Left hindlimb (tissue), 1 donor: ENCODE data around the gene CKMT1A.
"Not testable (repeated sequence)": the region's sequence is repeated elsewhere in the genome, so short reads cannot be mapped to it uniquely, and the experiment has no call there.

Source experiments
- DNase-seq: peaks from one replicate; pipeline ENCODE4 v3.0.0-alpha.2; 2018

The CKMT1A gene

GRCh38 chr15:43693148-43694022 is at the start of gene CKMT1A:
CKMT1A (plus strand) TSS chr15:43693859; CDS start chr15:43694051, 192 bp downstream.
- not testable (repeated sequence) for DNase-seq

DNA sequence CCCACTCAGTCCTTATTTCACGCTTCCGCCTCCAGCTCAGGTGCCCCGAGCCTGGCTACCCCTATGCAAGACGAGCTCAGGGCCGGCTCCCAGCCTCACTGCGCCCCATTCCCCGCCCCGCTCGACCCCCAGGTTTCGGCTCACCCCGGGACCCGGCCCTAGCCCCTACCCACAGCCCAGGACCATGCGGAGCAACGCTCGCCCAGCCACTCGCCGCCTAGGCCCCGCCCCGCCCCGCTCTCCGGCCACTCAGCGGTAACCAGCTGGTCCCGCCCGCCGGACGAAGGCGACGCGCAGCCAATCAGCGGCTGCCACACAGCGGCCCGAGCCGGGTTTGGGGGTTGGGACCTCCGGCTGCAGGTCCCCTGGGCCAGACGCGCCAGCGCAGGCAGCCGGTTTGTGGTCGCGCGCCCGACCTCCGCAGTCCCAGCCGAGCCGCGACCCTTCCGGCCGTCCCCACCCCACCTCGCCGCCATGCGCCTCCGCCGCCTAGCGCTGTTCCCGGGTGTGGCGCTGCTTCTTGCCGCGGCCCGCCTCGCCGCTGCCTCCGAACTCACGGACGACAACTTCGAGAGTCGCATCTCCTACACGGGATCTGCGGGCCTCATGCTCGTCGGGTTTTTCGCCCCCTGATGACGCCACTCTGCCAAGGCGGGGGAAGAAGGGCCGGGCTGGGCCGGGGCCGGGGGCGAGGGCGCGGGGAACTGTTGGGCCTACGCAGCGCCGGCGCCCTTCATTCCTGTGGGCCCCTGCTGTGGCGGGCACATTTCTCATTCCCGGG is 44.8 kb upstream of the CKMT1A start, which contains the start of gene CATSPER2:
Gene CATSPER2, minus strand, starts transcription at position 196 of the 781 bp plus-strand sequence. CDS start 783 bp downstream, outside the sequence.
- no peak for DNase-seq

GRCh38 chr15:43649430-43649926 is 44.2 kb upstream of the CKMT1A start:
- not testable (repeated sequence) for DNase-seq

GRCh38 chr15:43659727-43660126 is 33.9 kb upstream of the CKMT1A start:
- DNase-seq = not testable (repeated sequence)

- DNase-seq = not testable (repeated sequence)
Observed at GRCh38 chr15:43662293-43662692, 31.4 kb upstream of the CKMT1A start.

DNA sequence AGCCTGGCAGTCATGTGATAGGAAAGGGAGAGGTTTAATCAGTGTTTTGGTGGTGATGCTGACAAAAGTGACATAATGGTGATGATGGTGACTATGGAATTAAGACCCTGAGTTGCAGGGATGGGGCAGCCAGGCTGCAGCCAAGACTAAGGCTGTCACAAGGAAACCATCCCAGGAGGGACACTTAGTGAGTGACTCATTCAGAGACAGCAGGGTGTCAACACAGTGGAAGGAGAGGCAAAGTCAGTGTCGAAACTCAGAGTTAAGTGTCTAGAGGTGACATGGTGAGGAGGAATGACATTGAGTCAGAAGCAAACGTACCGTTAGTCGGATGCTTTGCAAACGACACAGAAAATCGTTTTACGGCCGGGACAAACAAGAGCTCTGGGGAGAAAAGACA is 30.3 kb upstream of the CKMT1A start:
- DNase-seq = not testable (repeated sequence)

- not testable (repeated sequence) for DNase-seq
Observed at GRCh38 chr15:43666177-43666576, 27.5 kb upstream of the CKMT1A start.

GRCh38 chr15:43674175-43674574 is 19.5 kb upstream of the CKMT1A start:
- not testable (repeated sequence) for DNase-seq

GRCh38 chr15:43689604-43690301 is 3.9 kb upstream of the CKMT1A start:
- not testable (repeated sequence) for DNase-seq

DNA sequence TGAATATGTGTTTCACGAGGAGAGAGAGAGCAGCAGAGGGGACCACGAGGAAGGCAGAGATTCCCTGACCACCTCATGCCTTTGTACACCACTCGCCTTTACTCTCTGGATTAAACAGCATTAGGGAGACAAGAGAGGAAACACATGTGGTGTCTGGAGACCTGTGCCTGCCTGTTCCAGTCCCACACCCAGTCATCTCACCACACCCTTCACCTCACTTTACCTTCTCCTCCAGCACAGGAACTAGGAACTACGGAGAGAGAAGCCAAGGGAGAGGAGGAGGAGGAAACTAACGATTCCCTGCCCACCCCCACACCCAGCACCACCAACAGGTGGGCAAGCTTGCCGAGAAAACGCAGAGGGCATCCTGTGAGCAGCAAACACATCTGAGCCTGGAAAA is 980 bp upstream of the CKMT1A start:
- DNase-seq = not testable (repeated sequence)

DNA sequence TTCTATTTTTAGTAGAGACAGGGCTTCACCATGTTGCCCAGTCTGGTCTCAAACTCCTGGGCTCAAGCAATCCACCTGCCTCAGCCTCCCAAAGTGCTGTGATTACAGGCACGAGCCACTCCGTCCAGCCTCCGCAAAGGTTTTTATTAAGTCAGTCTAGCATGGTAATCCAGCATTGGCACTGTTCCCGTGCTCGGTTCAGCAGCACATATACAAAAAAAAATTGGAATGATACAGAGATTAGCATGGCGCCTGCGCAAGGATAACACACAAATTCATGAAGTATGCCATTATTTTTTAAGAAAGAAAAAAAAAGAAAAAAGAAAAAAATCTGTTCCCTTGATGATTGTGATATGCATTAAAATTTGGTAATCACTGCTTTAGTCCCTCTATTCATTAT is 8.5 kb downstream of the CKMT1A start:
- no peak for DNase-seq

GRCh38 chr15:43702701-43703424 is 9.2 kb downstream of the CKMT1A start:
- DNase-seq = no peak

- DNase-seq = not testable (repeated sequence)
Observed at GRCh38 chr15:43710431-43711131, 16.9 kb downstream of the CKMT1A start.

DNA sequence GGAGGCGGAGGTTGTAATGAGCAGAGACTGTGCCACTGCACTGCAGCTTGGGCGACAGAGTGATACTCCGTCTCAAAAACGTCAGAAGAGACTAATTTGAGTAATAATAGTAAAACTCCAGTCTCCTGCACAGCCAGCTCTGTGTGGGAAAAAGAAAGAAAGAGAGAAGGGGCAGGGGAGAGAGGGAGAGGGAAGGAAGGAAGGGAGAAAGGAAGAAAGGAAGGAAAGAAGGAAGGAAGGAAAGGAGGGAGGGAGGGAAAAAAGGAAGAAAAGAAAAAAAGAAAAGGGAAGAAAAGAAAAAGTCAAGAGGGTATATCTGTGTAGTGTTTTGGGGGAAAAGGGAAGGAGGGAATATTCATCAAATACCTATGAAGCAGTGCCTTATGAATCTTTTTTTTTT is 29.5 kb downstream of the CKMT1A start:
- no peak for DNase-seq

DNA sequence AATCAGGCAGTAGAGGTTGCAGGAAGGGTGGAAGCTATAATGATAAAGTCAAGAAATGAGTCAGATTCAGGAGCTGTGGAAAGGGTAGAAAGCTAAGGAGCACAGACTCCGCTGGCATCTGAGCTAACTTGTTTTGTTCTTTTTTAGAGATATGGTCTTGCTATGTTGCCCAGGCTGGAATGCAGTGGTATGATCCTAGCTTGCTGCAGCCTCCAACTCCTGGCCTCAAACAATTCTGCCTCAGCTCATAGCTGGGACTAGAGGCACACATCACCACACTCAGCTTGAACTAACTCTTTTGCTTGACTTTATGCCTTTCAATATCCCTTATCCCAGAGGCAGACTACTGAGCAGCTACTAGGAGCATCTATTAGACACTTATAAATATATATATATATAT is 32.6 kb downstream of the CKMT1A start:
- not testable (repeated sequence) for DNase-seq

DNA sequence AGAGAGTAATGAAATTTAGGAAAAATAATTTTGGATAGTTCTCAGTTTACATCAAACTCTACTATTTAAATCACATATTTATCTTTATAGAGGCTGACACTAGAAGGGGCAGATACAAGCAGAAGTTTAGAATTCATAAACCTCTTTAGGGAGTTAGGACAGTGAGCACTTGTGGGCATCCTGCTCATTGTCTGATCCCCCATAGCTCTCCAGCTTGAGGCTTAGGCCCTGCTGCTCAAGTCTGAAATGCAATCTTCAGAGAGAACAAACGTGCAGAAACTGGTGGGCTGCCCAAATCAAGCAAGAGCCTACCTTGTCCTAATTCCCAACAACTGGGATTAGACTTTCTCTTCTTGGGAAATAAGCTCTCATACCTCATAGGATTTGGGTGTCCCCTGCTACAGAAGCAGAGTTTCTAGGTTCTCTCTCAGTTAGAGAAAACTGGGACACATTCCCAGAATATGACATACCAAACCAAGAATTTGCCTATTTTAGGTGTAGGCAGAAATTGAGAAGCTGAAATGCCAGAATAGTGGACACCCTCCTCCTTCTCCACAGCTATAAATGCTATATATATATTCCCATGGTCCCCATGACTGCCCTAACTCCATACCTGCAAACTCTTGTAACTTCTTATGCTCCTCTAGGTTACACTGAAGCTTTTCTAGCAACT is 34.5 kb downstream of the CKMT1A start:
- not testable (repeated sequence) for DNase-seq

DNA sequence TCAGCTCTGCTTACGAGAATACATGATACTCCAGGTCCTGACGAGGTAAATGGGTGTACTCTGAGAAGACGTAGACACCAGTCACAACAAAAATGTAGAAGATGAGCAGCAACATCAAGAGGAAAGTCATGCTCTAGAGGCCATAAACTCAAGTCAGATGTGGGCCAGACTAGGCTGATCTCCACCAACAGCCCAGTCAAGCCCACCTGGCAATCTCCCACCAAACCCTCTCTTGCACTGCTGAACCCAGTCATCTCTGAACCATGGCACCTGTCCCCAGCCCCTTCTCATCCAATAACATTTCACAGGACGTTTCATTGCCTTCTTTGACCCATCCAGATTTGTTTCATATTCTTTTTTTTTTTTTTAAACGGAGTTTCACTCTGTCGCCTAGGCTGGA is 41.8 kb downstream of the CKMT1A start:
- no peak for DNase-seq

GRCh38 chr15:43746245-43746902 is 52.7 kb downstream of the CKMT1A start, which contains the start of gene PDIA3:
PDIA3 (plus strand) TSS chr15:43746438; CDS start chr15:43746540, 102 bp downstream.
- DNase-seq = peak; percentile 96

- DNase-seq = not testable (repeated sequence)
Observed at GRCh38 chr15:43746903-43747309, 53.2 kb downstream of the CKMT1A start.

DNA sequence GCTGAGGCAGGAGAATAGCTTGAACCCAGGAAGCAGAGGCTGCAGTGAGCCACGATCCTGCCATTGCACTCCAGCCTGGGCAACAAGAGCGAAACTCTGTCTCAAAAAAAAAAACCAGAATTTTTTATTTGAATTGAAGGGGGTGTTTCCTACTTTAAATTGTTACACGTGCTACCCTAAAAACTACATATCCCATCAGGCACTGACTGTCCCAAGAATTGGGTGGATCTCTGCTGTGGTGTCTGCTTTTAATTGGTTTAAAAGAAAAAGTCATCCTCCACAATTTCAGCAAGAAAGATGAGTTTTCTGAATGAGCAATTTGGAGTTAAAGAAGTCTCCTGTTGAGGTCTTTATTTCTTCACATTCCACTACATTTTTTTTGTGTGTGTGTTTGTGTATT is 54.7 kb downstream of the CKMT1A start:
- DNase-seq = no peak
